Right forelimb (tissue), 1 donor: ENCODE measurements around the gene EEF1AKMT3.

Source experiments
- DNase-seq: peaks from one replicate; pipeline ENCODE4 v3.0.0-alpha.2; 2018

EEF1AKMT3 gene

DNA sequence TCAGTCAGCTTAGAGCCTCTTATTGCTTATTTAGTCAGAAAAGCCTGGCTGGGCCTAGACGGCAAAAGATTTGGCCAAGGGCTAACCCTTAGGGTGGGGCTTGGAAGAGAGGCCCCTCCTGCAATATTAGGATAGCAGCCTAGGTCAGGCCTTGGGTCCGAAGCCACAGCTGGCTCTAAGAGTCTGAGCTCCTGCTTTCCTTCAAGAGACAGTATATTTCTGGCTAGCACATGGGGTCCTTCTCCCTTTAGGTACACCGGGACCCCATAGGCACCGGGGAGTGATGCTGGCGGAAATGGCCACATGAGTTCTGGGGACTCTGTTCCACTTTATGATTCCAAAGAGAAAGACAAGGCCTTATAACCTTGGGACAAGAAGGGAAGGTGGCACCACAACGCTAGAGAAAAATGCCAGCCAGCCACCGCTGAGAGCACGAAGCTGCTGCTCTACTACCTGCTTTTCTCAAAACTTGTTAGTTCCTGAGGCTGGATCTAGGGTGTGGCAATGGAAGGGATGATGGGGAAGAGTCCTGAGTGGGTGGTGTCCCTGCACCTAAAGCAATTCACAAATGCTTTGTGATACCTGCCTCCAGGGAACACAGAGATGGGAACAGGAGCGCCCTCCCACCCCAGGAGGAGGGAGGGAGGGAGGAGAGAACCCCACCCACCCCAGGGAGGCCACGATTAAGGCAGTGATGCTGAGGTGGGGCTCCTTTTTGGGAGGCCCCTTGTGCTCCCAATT, 49.2 kb downstream of the EEF1AKMT3 start:
- DNase-seq: no peak

DNA sequence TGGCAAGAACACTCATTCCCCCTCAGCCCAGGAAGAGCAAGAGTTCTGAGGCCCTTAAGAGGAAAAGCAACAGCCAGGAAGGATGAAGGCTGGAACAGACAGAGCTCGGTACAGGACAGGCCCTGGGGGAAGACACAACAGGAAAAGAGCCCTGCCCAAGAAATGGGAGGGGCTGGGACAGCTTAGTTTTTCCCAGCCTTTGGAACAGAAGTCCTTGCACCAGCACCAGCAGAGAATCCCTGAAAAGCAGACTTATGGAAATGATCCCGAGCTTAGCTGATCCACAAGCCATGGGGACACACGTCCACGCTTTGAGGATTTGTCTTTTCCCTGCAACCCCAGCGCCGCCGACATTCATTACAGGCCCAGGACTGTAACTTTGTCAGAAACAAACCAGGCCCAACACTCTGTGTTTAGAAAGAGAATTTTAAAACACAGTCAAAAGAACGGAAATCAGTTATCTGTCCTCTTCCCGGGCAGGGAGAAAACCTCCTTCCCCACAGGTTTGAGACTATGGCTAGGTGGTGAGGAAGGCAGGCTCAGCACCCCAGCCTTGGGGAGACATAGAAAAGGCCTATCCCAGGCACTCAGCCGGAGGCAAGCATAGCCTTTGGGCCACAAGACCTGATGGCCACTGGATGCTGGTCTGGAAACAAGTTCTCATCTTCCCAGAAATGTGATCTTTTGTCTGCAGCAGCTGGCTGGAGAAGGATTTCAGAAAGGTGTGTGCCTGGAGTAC, 50.1 kb downstream of the EEF1AKMT3 start:
- DNase-seq: no peak

DNA sequence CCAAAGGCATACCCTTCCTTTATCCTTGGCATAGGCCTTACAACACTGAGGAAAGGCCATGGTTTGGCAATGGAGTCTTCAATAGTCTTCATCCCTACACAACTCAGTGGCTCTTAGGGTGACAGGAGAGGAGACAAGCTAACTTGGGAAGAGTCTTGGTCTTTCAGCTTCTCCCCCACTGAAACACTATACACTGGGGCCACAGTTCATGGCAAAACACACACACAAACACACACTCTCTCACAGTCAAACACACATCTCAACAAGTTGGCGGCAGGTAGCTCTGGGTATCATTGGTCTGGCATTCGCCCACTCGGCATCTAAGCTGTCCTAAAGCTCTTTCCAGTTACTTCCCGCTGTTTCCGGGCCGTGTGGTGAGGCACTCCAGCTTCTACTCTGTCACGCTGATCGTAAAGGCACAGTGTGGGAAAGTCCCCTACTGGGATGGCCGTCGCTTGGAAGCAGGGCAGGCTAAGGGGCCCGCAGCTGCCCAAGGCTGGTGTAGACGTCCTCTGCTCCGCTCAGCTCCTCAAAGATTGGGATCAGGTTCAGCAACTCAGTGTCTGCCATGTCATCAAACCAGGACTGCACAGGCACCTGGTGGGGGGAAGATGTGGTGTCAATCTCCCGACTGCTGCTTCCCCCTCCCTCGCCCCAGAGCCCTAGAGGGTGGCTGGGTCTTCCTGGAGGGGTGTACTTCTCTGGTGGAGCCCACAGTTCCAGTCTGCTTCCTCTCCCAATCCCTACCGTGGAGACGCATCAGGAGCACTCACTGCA, 50.9 kb downstream of the EEF1AKMT3 start:
- DNase-seq: no peak

DNA sequence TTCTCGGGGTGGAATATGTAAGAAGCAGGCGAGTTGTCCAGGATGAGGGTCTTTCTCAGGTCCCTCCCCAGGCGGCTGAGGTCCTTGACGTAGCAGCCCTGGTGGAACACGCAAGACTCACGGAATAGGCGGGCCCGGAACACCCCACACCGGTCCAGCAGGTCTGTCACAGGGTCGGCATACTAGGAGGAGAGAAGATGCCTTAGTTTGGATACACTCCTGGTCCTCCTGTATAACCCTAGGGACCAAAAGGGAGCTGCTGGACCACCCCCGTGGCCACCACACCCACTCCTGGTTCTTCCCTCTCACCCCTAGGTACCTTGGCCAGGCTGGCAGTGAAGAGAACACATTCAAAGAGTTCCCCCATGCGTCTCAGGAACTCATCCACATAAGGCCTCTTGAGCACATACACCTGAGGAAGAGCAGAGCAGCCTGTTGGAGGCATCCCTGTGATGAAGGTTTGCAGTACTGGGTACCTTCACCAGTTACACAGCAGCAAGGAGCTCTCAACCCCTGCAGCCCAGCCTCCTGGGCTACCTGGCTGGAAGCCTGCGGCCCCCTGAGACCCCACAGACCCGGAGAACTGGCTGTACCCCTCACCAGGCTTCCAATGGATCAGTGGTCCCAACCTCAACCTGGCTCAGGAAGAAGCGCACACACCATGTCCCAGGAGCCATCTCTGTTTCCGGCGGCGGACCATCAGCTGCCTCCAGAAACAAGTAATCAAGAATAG, 51.7 kb downstream of the EEF1AKMT3 start:
- DNase-seq: no peak

DNA sequence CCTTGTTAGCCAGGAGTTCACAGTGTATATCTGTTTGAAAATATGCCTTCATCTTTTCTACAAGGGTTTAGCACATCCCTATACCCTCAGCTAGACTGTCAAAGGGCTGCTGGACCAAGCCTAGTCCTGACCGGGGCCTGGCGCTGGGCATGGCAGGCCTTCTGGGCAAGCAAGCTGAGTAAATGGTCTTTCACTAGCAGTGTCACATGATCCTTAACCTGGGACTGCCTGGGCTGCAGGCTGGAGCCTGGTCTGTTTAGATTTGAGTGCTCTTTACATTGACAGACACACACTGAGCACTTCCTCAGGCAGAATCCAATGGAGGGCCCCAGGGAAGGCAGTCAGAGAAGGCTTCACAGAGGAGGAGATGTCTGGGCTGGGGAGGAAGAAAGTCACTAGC, 53.0 kb downstream of the EEF1AKMT3 start:
- no peak for DNase-seq

DNA sequence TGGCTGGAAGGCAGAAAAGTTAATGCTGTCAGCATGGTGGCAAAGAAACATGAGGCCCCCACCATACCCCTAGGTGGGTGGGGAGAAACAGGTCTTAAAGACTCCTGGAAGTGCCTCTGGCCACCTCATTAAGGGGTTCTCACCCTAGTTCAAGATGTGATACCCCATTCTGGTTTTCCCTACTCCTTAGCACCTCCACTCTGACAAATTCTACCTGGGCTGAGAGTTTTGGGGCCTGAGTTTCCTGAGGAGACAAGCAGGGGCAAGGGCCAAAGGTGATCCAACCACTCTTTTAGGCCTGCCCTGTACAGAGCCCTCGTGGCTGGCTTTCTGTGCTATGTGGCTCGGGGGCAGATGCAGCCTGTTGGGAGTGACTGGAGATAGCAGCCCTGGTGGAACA, 54.0 kb downstream of the EEF1AKMT3 start:
- no peak for DNase-seq

DNA sequence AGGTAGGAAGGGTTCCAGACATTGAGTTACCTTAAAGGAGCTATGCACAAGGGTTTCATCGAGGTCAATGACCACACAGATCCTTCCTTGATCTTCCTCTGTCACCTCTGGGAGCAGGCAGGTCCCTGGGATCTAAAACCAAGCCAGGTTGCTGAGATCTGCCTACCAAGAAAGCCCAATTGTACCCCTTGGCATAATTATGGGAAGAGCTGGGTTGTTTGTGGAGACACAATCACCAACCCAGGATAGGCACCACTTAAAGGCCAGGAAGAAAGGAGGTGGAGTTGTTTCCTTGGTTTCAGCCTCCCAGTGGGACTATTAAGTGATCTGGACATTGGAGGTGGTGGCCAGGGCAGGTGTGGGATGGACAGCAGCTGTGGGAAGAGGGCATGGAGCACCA, 54.6 kb downstream of the EEF1AKMT3 start:
- no peak for DNase-seq

DNA sequence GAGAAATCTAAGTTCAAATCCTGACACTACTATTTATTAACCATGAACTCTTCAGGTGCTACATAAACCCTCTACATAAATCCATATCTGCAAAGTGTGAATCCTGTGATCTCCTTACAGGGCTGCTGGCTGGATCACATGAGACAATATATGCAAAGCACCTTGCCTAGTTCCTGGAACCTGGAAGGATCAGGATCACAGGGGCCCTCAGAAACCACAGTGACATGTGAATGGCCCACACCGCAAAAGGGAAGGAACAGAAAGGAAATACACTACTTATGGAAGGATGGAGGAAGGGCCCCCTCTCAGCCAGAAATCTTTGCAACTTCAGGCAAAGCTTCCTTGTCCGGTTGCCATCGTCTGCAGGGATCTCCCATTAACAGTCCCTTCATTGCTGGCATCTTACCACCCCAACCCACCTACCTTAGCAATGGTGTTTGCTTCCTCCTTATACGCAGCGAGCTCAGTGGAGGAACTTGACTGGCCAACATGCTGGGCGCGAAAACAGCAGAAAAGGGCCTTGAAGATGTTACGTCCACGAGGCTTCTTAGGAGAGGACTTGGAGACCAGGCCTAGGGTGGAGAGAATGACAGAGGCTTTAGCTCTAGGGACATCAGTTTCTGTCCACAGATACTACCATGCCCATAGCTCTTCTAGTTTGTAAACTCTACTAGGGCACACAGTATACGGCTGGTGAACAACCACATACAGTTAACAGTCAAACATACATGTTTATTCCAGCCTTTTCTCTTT, 56.8 kb downstream of the EEF1AKMT3 start:
- no peak for DNase-seq

DNA sequence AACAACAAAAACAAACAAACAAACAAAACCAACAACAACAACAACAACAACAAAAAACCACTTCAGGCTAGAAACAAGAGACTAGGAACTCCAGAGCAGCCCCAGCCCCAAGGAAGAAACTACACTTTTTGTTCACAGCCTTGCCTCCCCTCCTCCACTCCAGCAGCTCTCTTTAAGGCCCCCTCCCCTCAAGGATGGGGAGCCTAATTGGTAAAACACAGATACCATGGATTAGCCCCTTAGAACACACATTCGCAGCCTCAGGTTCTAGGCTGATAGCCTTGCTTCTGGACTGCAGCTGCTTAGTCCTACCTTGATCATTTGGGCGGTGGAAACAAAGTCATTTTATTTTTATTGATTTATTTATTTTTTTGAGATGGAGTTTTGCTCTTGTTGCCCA, 58.0 kb downstream of the EEF1AKMT3 start:
- no peak for DNase-seq
